Activated gamma-delta T cell treated with anti-CD3 and anti-CD28 coated beads, Interleukin-2, amount 50 U/mL, for 16 hours (primary cell): ENCODE results near the gene TNK2.
"Not testable (repeated sequence)": the region's sequence is repeated elsewhere in the genome, so short reads cannot be mapped to it uniquely, and the experiment has no call there.

Experiments
- DNase-seq: peaks from one replicate; pipeline ENCODE4 v3.0.0-alpha.2; 2020; ENCODE audit warnings: low read depth

Gene TNK2

GRCh38 chr3:195885036-195885891 is 23.1 kb downstream of the TNK2 start:
- no peak for DNase-seq

- DNase-seq, result no peak
Observed at GRCh38 chr3:195884691-195885035, 23.7 kb downstream of the TNK2 start.

GRCh38 chr3:195883801-195884200 is 24.6 kb downstream of the TNK2 start:
- no peak for DNase-seq

GRCh38 chr3:195883160-195883559 is 25.2 kb downstream of the TNK2 start:
- DNase-seq, result no peak

- no peak for DNase-seq
Observed at GRCh38 chr3:195882002-195882441, 26.3 kb downstream of the TNK2 start.

GRCh38 chr3:195881276-195881988 is 26.9 kb downstream of the TNK2 start:
- no peak for DNase-seq

- DNase-seq, result no peak
Observed at GRCh38 chr3:195880037-195880431, 28.3 kb downstream of the TNK2 start.

GRCh38 chr3:195879416-195880036 is 28.8 kb downstream of the TNK2 start:
- DNase-seq, result no peak

GRCh38 chr3:195878424-195879274 is 29.7 kb downstream of the TNK2 start:
- no peak for DNase-seq

- no peak for DNase-seq
Observed at GRCh38 chr3:195877767-195878423, 30.5 kb downstream of the TNK2 start.

- DNase-seq, result no peak
Observed at GRCh38 chr3:195877136-195877715, 31.1 kb downstream of the TNK2 start.

GRCh38 chr3:195876297-195877064 is 31.9 kb downstream of the TNK2 start:
- no peak for DNase-seq

- DNase-seq, result no peak
Observed at GRCh38 chr3:195875482-195876236, 32.7 kb downstream of the TNK2 start.

GRCh38 chr3:195873971-195874370 is 34.4 kb downstream of the TNK2 start:
- DNase-seq, result no peak

- DNase-seq, result no peak
Observed at GRCh38 chr3:195873281-195873887, 35.0 kb downstream of the TNK2 start.

- DNase-seq, result no peak
Observed at GRCh38 chr3:195872800-195873199, 35.6 kb downstream of the TNK2 start.

GRCh38 chr3:195872097-195872496 is 36.3 kb downstream of the TNK2 start:
- DNase-seq, result no peak

GRCh38 chr3:195871686-195872085 is 36.7 kb downstream of the TNK2 start:
- DNase-seq, result not testable (repeated sequence)

GRCh38 chr3:195870937-195871336 is 37.4 kb downstream of the TNK2 start:
- DNase-seq, result no peak
